GM23248 (cell line): ENCODE measurements around the gene EMID1.

Source experiments
- EZH2 ChIP-seq: fragments of 200-600 bp; sonication (generic); IDR thresholded peaks from 2 replicates; pipeline ENCODE4 v1.6.1; 2018; ENCODE audit warnings: antibody characterized with exemption, mild to moderate bottlenecking; ENCODE audit not compliant: insufficient read depth, poor library complexity, severe bottlenecking
- EZH2phosphoT487 ChIP-seq: fragments of 200-600 bp; sonication (generic); IDR thresholded peaks from 2 replicates; pipeline ENCODE4 v1.6.1; 2018; ENCODE audit warnings: antibody characterized with exemption, moderate library complexity, mild to moderate bottlenecking, low read depth; ENCODE audit not compliant: insufficient read depth

- no peak for TF ChIP-seq EZH2
- no peak for TF ChIP-seq EZH2phosphoT487
Measured at GRCh38 chr22:29230972-29231875, 25.5 kb downstream of the EMID1 start.
